Ureter (tissue), 1 donor: ENCODE results near the gene NPSR1. TPM values are rescaled to one million over a fixed set of nuclear protein-coding genes. Genes with fewer than 3 reads are reported as not detected.
"Not testable (repeated sequence)": the region's sequence is repeated elsewhere in the genome, so short reads cannot be mapped to it uniquely, and the experiment has no call there.

ENCODE experiments used
- DNase-seq: peaks from one replicate; pipeline ENCODE4 v3.0.0-alpha.2; 2020; ENCODE audit warnings: low spot score
- total RNA-seq: library from RNA; stranded (reverse); gene quantifications from one replicate; pipeline ENCODE4 v1.2.4, GENCODE V29; 2023
- donor health status: DM: yes; HTN: yes; CAD: no.

Gene NPSR1
- total RNA-seq, 1 donor from 2014 or later, result not detected

DNA sequence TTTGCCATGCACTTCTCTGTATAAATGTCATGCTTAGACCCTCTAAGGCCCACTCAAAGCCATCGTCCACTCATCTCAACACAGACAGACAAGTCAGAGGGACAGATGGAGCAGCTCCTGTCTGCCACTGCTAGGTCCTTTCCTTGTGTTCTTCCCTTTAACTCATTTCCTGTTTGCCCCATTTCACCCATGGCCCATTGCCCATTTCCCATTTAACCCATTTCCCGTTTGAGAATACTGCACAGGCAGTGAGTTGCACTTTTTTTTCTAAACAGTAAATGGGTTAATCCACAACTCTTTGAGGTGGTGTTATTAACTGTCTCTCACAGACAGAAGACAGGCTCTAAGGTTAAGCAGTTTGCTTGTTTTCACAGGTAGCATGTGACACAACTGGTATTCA lies 179.3 kb downstream of the NPSR1 start:
- DNase-seq, result no peak

- DNase-seq, result no peak
Measured at GRCh38 chr7:34837801-34838201, 179.8 kb downstream of the NPSR1 start.

- DNase-seq, result no peak
Measured at GRCh38 chr7:34838329-34838728, 180.3 kb downstream of the NPSR1 start.

GRCh38 chr7:34839645-34840044 lies 181.6 kb downstream of the NPSR1 start:
- no peak for DNase-seq

- no peak for DNase-seq
Measured at GRCh38 chr7:34840176-34840785, 182.3 kb downstream of the NPSR1 start.

- no peak for DNase-seq
Measured at GRCh38 chr7:34841326-34841725, 183.3 kb downstream of the NPSR1 start.

DNA sequence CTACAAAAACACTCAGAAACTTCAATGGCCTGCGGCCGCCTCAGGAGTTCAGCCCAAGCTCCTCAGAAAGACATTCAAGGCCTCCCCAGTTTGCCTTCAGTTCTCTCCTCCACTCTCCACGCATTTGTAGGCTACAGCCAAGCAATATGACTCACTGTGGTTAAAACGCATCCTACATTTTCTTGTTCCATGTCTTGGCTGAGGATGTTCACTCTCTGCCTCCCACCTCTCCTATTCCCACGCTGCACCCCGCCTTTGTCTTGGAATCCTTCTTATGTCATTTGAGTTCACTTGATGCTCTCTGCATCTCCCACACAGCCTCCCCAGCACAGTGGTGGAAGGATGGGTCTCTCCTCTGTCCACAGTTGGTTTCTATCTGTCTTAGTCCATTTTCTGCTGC lies 184.8 kb downstream of the NPSR1 start:
- no peak for DNase-seq

GRCh38 chr7:34844406-34844805 lies 186.4 kb downstream of the NPSR1 start:
- no peak for DNase-seq

DNA sequence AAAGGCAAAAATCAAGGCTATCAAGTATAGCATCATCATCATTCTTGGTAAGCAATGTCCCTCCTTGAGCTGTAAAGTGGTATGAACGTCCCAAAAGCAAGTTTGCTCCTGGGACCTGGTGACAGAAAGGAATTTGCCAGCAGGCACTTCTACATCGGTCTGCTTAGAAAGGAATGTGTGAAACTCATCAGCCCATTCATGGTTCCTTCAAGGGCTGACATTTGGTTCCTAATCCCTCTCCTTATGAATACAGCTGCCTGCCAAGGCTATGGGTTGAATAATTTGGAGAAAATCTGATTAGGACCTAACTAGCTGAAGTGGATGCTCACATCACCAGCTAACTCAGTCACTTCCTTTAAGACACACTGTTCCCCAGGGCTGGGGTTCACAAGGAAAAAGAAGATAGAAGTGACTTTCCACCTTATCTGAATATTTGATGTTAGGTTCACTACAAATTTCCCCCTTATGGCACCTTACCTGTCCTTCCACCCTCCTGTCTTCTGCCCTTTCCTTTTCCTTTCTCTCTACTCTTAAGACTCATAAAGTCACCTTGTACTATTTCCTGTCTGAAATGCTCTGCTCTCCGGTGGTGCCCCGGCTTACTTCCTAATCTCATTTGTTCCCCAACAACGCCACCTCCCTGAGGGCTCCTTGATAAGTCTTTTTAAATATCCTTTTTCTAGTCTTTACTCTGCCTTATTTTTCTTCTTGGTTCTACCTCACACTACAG lies 187.1 kb downstream of the NPSR1 start:
- no peak for DNase-seq

DNA sequence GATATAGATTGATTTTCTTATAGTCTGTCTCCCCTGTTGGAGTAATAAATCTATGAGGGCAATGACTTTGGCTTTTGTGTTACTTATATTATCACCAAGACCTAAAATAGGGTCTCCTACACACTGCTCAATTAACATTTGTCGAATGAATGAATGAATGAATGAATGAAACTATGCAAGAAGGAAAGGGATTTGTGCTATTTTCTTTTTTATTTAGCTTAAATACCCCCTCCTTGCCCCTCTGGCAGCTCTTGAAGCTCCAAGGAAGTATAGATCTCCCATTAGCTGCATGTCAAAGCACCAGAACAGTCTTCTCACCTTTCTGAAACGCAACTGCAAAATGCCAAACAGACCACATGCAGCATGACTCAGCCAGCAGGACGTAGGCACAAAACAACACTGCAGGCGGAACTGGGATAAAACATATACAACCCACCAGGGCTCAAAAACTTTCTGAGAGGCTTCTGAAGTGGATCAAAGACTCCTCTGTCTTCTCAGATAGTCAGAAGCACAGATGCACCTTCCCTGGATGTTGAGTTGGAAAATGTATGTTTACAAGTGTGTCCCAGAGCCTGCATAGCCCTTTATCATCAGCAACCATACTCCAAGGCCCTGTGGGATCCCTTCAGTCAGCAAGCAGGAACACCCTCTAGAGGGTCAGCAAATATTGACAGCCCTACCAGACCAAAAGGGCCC lies 187.8 kb downstream of the NPSR1 start:
- no peak for DNase-seq

- no peak for DNase-seq
Measured at GRCh38 chr7:34846976-34847375, 189.0 kb downstream of the NPSR1 start.

DNA sequence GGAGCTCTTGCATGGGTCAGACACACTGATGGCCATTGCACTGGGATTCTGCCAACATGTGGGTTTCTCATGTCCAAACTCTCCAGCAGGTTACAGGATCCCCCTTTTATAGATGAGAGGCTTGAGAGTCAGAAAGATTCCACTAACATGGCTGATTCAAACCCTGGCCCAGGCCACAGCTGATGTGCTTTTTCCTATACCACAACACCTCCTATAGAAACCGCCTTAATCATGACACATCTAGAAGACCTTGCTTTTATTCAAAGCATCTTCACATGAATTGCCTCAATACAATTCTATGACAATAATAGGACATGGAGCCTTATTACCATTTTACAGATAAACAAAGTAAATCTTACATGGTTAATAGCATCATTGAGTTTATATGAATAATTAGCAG lies 190.7 kb downstream of the NPSR1 start:
- DNase-seq, result no peak

GRCh38 chr7:34849163-34849960 lies 191.3 kb downstream of the NPSR1 start:
- DNase-seq, result no peak

DNA sequence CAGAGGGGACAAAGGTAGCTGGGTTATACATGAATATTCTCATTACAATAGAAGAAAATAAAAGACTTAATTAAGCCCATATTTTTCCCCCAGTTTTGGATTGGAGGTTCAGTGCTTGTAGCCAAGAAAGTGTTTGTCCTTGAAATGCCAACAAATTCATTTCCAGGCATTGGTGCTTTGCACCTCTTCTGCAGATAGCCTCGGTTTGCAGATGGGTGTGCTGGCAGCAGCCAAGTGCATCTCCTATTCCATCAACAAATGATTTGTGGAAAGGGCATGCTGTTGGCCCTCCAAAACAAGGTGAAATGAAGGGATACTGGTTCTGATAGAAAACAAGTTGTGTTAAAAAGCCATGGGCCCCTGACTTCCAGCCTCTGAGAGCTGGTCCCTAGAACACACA lies 192.0 kb downstream of the NPSR1 start:
- no peak for DNase-seq

DNA sequence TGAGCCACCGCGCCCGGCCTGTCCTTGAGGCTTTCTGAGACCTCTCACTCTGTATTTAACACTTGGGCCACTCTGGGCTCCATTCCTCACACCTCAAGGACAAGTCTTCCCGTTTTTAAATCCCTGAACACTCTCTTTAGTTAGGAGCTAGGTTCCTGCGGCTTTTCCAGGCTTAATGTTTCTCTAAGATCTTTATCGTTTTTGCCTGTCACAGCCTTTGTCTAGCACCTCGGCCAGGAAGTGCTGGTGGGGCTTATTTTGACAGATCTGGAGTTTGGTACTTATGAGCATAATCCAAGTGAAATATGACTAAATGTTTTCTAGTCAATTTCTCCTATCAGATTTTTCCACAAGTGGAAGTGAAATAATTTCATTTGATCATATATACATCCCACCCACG lies 192.7 kb downstream of the NPSR1 start:
- DNase-seq, result no peak

GRCh38 chr7:34851431-34851830 lies 193.4 kb downstream of the NPSR1 start:
- DNase-seq, result no peak

DNA sequence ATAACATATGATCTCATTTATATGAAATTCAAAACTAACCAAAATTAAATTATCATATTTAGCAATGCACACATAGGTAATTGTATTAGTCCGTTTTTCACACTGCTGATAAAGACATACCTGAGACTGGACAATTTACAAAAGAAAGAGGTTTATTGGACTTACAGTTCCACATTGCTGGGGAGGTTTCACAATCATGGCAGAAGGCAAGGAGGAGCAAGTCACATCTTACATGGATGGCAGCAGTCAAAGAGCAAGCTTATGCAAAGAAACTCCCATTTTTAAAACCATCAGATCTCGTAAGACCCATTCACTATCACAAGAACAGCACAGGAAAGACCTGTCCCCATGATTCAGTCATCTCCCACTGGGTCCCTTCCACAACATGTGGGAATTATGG lies 200.4 kb downstream of the NPSR1 start:
- not testable (repeated sequence) for DNase-seq

- not testable (repeated sequence) for DNase-seq
Measured at GRCh38 chr7:34859281-34859680, 201.3 kb downstream of the NPSR1 start.

- not testable (repeated sequence) for DNase-seq
Measured at GRCh38 chr7:34866222-34866621, 208.2 kb downstream of the NPSR1 start.

- not testable (repeated sequence) for DNase-seq
Measured at GRCh38 chr7:34867341-34867740, 209.3 kb downstream of the NPSR1 start.

DNA sequence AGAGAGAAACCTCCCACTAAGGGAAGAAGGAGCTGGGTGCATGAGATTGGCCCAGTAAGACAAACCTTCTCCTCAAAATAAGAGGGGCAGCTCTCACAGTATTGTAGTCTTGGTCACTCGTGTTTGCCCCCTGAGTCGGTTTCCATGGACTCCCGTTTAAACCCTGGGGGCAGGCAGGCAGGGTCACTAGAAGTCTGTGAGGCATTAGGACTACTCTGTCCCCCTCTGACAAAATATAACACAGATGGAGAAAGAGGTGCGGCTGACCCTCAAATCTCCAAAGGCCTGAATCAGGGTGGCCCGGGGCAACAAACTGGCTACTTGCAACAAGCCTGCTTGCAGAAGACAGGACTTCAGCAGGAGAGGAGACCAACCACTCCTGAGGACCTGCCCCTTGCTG lies 210.6 kb downstream of the NPSR1 start:
- not testable (repeated sequence) for DNase-seq

GRCh38 chr7:34869057-34869456 lies 211.0 kb downstream of the NPSR1 start:
- DNase-seq, result no peak
